ENCODE measurements around the gene TEKTIP1.

- TF ChIP-seq SIN3A (IDR thresholded peaks at IDR 0.05; ENCODE audit: borderline replicate concordance, insufficient read depth, low read length) (no peak), POLR2AphosphoS5 (IDR thresholded peaks at IDR 0.05; ENCODE audit: low read depth, low read length) (no peak), TAF1 (IDR thresholded peaks at IDR 0.05; ENCODE audit: borderline replicate concordance, insufficient read depth, low read length) (no peak)
- TF ChIP-seq, protein P1, sequence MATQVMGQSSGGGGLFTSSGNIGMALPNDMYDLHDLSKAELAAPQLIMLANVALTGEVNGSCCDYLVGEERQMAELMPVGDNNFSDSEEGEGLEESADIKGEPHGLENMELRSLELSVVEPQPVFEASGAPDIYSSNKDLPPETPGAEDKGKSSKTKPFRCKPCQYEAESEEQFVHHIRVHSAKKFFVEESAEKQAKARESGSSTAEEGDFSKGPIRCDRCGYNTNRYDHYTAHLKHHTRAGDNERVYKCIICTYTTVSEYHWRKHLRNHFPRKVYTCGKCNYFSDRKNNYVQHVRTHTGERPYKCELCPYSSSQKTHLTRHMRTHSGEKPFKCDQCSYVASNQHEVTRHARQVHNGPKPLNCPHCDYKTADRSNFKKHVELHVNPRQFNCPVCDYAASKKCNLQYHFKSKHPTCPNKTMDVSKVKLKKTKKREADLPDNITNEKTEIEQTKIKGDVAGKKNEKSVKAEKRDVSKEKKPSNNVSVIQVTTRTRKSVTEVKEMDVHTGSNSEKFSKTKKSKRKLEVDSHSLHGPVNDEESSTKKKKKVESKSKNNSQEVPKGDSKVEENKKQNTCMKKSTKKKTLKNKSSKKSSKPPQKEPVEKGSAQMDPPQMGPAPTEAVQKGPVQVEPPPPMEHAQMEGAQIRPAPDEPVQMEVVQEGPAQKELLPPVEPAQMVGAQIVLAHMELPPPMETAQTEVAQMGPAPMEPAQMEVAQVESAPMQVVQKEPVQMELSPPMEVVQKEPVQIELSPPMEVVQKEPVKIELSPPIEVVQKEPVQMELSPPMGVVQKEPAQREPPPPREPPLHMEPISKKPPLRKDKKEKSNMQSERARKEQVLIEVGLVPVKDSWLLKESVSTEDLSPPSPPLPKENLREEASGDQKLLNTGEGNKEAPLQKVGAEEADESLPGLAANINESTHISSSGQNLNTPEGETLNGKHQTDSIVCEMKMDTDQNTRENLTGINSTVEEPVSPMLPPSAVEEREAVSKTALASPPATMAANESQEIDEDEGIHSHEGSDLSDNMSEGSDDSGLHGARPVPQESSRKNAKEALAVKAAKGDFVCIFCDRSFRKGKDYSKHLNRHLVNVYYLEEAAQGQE (IDR thresholded peaks at IDR 0.05; ENCODE audit: insufficient read depth in 1 of 2, low read depth in 2 of 2, low read length in 2 of 2): no peak
Measured at GRCh38 chr19:3547301-3547731, 8.3 kb downstream of the TEKTIP1 start.

All from PFSK-1 (cell line).